Panc1 (cell line): ENCODE data around the gene FIGLA. TPM values are rescaled to one million over a fixed set of nuclear protein-coding genes. Genes with fewer than 3 reads are reported as not detected.
"Not testable (repeated sequence)": the region's sequence is repeated elsewhere in the genome, so short reads cannot be mapped to it uniquely, and the experiment has no call there.

Experiments used
- ATAC-seq: fragments of 200-7000 bp; cut with Tn5 transposase; 2 replicates; pipeline ENCODE4 v1.9.1; 2020; ENCODE audit warnings: mild to moderate bottlenecking, moderate library complexity
- BruUV-seq: library from RNA; stranded (reverse); fragments of 400-500 nt; replicated peaks from 2 replicates; lab custom pipeline; 2021; lab: Mats Ljungman, UMichigan
- CTCF ChIA-PET: fragments of 300-600 bp; sonication (Branson Sonifier 250); formaldehyde crosslinking; loops from one replicate; lab custom pipeline; 2022; ENCODE audit warnings: antibody characterized with exemption; lab: Charles Lee
- POLR2A ChIA-PET: fragments of 300-600 bp; sonication (Branson Sonifier 250); formaldehyde crosslinking; loops from one replicate; lab custom pipeline; 2022; ENCODE audit warnings: antibody characterized with exemption; lab: Charles Lee
- DNase-seq: peaks from one replicate; pipeline ENCODE4 v3.0.0-alpha.2; 2010; ENCODE audit warnings: low read depth, low spot score
- H3K27ac ChIP-seq: 2 replicates; pipeline ENCODE4 v1.5.1; 2011; ENCODE audit warnings: mild to moderate bottlenecking, low read length, inconsistent platforms
- H3K27me3 ChIP-seq: fragments of 200-500 bp; sonication (Bioruptor generic); 2 replicates; pipeline ENCODE4 v1.6.0; 2014; ENCODE audit warnings: low read length, inconsistent platforms; ENCODE audit not compliant: control insufficient read depth, insufficient read depth
- H3K36me3 ChIP-seq: fragments of 200-500 bp; sonication (Bioruptor generic); 2 replicates; pipeline ENCODE4 v1.5.1; 2014; ENCODE audit warnings: inconsistent platforms, mild to moderate bottlenecking, low read length, moderate library complexity; ENCODE audit not compliant: control insufficient read depth, insufficient read depth
- H3K4me1 ChIP-seq: 2 replicates; pipeline ENCODE4 v1.5.1; 2011; ENCODE audit warnings: inconsistent platforms, mild to moderate bottlenecking, low read length, moderate library complexity; ENCODE audit not compliant: control insufficient read depth, insufficient read depth
- H3K4me3 ChIP-seq, 2 experiments: 2 replicates each; pipeline ENCODE4 v1.5.1; 2011 to 2012; ENCODE audit warnings: low read depth in 2 of 2, low read length in 2 of 2, mild to moderate bottlenecking in 2 of 2, inconsistent platforms in 1 of 2, moderate library complexity in 1 of 2
- H3K9me3 ChIP-seq: fragments of 200-500 bp; sonication (Bioruptor generic); 2 replicates; pipeline ENCODE4 v1.5.1; 2014; ENCODE audit warnings: low read depth, mild to moderate bottlenecking, inconsistent platforms, low read length, moderate library complexity; ENCODE audit not compliant: control insufficient read depth, insufficient read depth
- POLR2AphosphoS5 ChIP-seq: IDR thresholded peaks from 2 replicates; pipeline ENCODE4 v1.6.1; 2012; ENCODE audit warnings: mild to moderate bottlenecking, low read depth, low read length, moderate library complexity
- SIN3A ChIP-seq: IDR thresholded peaks from 2 replicates; pipeline ENCODE4 v1.6.1; 2012; ENCODE audit warnings: low read depth, mild to moderate bottlenecking, low read length, moderate library complexity, borderline replicate concordance; ENCODE audit not compliant: insufficient read depth
- TCF7L2 ChIP-seq: IDR thresholded peaks from 2 replicates; pipeline ENCODE4 v1.6.1; 2011; ENCODE audit warnings: mild to moderate bottlenecking, low read depth, low read length, inconsistent platforms
- in situ Hi-C: cut with HindIII; loops from 2 replicates; pipeline ENCODE4 v1.10.0; 2016; ENCODE audit warnings: low sequenced_read_pairs, low pct_unique_long_range_greater_than_20kb
- intact Hi-C: fragments of 100-400 bp; cut with micrococcal nuclease; formaldehyde crosslinking; loops from one replicate; pipeline ENCODE4 v1.10.0; 2022; ENCODE audit not compliant: unreplicated experiment
- total RNA-seq: library from RNA; stranded (reverse); gene quantifications from one replicate; pipeline ENCODE4 v1.2.1, GENCODE V29; 2021; ENCODE audit not compliant: unreplicated experiment
- TF ChIP-seq, protein P1 (sequence below), 2 experiments: IDR thresholded peaks; 2 replicates each; pipeline ENCODE4 v1.6.1; 2011 to 2012; ENCODE audit warnings: low read depth in 2 of 2, control low read depth in 1 of 2, low read length in 1 of 2, mild to moderate bottlenecking in 1 of 2, moderate library complexity in 1 of 2; ENCODE audit not compliant: insufficient read depth in 1 of 2
- TF ChIP-seq, protein P2 (sequence below): fragments of 450-650 bp; IDR thresholded peaks from 2 replicates; pipeline ENCODE4 v1.5.1; 2017; ENCODE audit warnings: mild to moderate bottlenecking

Gene FIGLA
- total RNA-seq, 1 experiment from 2014 or later, result not detected

DNA sequence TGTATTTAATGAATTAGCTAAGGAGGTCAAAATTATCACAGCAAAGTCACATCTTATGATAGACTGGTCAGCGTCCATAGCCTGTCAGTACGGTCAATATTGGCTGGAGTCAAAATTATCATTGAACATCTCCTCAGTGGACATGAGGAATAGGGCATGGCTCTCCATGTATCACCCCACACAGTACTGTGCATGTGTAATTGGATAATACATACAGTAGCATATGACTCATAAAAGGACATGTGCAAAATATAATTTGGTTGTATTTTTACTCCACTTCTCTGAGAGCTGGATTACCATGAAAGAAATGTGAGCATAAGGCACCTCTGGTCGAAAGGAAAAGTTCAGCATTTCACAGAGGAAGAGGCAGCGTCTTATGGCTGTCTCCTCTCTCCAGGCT lies 47.4 kb downstream of the FIGLA start:
- Histone ChIP-seq H3K27me3 (peaks cover 6% of the 10 kb centered on the region), H3K36me3 (no peaks in the 10 kb centered on the region), H3K4me1 (no peaks in the 10 kb centered on the region), H3K27ac (no peak overlapping the region), H3K9me3 (no peaks in the 10 kb centered on the region), H3K4me3 (no peak overlapping the region)
- in situ Hi-C loops, result no loop called here
- no TSS peak for BruUV-seq
- intact Hi-C loops, result loop anchor here (1.0 kb wide), 1 partner anchor 22 kb away; no protein-coding TSS in a partner anchor
- no peak for DNase-seq
- ChIA-PET CTCF (no interaction called here), POLR2A (no interaction called here)
- TF ChIP-seq, protein P1, sequence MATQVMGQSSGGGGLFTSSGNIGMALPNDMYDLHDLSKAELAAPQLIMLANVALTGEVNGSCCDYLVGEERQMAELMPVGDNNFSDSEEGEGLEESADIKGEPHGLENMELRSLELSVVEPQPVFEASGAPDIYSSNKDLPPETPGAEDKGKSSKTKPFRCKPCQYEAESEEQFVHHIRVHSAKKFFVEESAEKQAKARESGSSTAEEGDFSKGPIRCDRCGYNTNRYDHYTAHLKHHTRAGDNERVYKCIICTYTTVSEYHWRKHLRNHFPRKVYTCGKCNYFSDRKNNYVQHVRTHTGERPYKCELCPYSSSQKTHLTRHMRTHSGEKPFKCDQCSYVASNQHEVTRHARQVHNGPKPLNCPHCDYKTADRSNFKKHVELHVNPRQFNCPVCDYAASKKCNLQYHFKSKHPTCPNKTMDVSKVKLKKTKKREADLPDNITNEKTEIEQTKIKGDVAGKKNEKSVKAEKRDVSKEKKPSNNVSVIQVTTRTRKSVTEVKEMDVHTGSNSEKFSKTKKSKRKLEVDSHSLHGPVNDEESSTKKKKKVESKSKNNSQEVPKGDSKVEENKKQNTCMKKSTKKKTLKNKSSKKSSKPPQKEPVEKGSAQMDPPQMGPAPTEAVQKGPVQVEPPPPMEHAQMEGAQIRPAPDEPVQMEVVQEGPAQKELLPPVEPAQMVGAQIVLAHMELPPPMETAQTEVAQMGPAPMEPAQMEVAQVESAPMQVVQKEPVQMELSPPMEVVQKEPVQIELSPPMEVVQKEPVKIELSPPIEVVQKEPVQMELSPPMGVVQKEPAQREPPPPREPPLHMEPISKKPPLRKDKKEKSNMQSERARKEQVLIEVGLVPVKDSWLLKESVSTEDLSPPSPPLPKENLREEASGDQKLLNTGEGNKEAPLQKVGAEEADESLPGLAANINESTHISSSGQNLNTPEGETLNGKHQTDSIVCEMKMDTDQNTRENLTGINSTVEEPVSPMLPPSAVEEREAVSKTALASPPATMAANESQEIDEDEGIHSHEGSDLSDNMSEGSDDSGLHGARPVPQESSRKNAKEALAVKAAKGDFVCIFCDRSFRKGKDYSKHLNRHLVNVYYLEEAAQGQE (IDR thresholded peaks at IDR 0.05; ENCODE audit: insufficient read depth in 1 of 2, low read depth in 2 of 2, low read length in 1 of 2), result no peak
- no peak for ATAC-seq

DNA sequence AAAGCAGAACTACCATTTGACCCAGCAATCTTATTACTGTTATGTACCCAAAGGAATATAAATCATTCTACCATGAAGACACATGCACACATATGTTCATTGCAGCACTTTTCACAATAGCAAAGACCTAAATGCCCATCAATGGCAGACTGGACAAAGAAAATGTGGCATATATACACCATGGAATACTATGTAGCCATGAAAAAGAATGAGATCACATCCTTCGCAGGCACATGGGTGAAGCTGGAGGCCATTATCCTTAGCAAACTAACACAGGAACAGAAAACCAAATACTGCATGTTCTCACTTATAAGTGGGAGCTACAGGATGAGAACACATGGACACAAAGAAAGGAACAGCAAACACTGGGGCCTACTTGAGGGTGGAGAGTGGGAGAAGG lies 51.0 kb downstream of the FIGLA start:
- DNase-seq, intact Hi-C loops, in situ Hi-C loops, BruUV-seq, H3K36me3 ChIP-seq, H3K4me1 ChIP-seq, H3K27me3 ChIP-seq, H3K27ac ChIP-seq, H3K9me3 ChIP-seq, ATAC-seq, H3K4me3 ChIP-seq: not testable (repeated sequence)
- POLR2A ChIA-PET, result interaction anchor here (0.7 kb wide), 1 partner anchor 22 kb away, joined by 4 read pairs; no protein-coding TSS in a partner anchor
- CTCF ChIA-PET, result interaction anchor here (0.6 kb wide), 1 partner anchor 272 kb away, joined by 3 read pairs; no protein-coding TSS in a partner anchor

DNA sequence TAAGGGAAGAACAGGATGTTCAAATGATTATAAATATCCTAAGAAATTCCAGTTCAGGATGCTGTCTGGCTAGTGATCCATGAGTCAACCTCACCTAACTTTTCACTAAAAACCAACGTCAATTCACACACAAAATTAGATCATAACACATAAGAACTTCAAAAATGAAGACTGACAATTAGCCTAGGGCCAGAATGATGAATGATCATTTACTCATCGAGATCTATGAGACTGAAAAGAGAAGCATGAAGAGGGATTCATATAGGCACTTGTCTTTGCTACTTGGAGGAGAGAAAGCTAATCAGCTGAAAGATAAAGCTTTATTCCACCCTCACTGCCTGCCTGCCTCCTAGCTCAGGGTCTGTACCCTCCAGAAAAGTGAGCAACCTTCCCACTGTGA lies 52.3 kb downstream of the FIGLA start:
- in situ Hi-C loops (no loop called here), intact Hi-C loops (no loop called here)
- ChIA-PET POLR2A (no interaction called here), CTCF (no interaction called here)
- BruUV-seq, result no TSS peak
- no peak for ATAC-seq
- Histone ChIP-seq H3K27me3 (peaks cover 16% of the 10 kb centered on the region), H3K9me3 (no peaks in the 10 kb centered on the region), H3K4me1 (no peaks in the 10 kb centered on the region), H3K36me3 (no peaks in the 10 kb centered on the region), H3K27ac (no peak overlapping the region), H3K4me3 (no peak overlapping the region)
- DNase-seq, result no peak
- no peak for TF ChIP-seq SIN3A
- TF ChIP-seq TCF7L2, result no peak
- TF ChIP-seq, protein P2, sequence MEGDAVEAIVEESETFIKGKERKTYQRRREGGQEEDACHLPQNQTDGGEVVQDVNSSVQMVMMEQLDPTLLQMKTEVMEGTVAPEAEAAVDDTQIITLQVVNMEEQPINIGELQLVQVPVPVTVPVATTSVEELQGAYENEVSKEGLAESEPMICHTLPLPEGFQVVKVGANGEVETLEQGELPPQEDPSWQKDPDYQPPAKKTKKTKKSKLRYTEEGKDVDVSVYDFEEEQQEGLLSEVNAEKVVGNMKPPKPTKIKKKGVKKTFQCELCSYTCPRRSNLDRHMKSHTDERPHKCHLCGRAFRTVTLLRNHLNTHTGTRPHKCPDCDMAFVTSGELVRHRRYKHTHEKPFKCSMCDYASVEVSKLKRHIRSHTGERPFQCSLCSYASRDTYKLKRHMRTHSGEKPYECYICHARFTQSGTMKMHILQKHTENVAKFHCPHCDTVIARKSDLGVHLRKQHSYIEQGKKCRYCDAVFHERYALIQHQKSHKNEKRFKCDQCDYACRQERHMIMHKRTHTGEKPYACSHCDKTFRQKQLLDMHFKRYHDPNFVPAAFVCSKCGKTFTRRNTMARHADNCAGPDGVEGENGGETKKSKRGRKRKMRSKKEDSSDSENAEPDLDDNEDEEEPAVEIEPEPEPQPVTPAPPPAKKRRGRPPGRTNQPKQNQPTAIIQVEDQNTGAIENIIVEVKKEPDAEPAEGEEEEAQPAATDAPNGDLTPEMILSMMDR, result no peak
- TF ChIP-seq, protein P1 (IDR thresholded peaks at IDR 0.05; ENCODE audit: insufficient read depth in 1 of 2, low read depth in 2 of 2, low read length in 1 of 2), result no peak
- TF ChIP-seq POLR2AphosphoS5, result no peak
